KBM-7 (cell line): ENCODE data around the gene SRSF12.

ENCODE experiments used
- DNase-seq: peaks from one replicate; pipeline ENCODE4 v3.0.0-alpha.2; 2015
- in situ Hi-C: fragments of 300-500 bp; cut with MboI; formaldehyde crosslinking; loops from 2 replicates; pipeline ENCODE4 v1.14.3; 2020; ENCODE audit warnings: low sequenced_read_pairs, low pct_unique_long_range_greater_than_20kb, mixed read lengths

SRSF12 gene

DNA sequence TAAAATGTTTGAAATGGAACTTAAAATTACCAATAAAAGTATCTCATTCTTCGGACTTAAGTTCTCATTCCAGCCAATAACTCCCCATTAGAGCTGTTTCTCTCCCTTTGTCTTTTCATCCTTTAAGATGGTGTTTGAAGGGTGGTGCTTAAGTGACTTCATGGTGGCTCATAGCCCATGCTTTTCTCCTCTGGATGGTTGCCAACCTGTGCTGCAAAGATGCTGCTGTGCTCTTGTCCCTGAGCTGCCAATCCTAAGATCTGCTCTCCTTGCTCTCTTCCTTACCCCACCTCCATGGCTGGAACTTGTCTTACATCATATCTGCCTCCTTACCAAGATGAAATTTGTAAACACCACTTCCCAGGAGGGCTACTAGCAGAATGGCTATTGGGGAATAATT, 68.9 kb downstream of the SRSF12 start:
- in situ Hi-C loops = no loop called here
- DNase-seq = no peak

DNA sequence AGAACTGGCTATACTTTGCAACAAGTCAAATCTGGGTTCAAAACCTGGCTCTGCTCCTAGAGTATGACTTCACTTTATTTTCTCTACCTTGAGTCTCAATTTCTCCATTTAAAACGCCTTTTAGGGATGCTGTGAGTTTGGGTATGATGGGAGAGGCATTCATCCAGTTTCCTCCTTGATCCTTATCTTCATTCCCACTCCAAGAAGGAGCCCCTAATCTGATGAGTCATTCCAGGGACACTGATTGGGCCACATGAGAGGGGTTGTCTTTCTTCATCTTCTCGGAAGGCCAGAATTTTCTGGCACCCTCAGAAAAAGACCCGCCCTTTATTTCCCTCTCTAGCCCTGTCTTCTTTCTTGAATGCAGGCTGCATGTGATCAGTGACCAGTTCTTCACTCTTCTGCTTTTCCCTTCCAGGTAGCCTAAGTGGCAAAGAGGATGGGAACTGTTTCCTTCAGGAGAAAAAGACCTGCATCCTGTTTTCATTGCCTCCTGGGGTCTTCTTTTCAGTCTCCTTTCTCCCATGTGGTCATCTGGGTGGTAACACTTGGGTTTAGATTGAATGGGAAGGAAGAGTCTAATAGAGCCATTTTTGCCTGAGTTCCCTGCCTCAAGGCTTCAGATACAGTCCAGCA, 69.5 kb downstream of the SRSF12 start:
- no peak for DNase-seq
- in situ Hi-C loops = no loop called here

DNA sequence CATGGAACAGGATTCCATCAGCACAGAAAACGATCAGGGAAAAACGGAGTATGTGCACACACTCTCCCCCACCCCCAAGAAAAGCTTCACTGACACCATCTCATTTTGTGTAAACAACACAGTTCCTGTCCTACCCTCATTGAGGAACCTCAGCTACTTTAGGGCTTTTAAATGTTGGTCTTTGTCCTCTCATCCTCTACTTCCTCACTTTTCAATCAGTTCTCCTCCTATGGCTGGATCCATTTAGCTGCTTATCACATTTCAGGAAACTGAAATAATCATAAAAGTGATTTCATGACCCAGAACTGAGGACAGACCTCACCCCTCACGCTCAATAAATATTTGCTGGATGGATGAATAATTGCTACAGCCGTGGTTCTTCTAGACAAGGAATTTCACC, 70.4 kb downstream of the SRSF12 start:
- in situ Hi-C loops = no loop called here
- DNase-seq = peak; percentile 68
